Keratinocyte (primary cell): ENCODE results near the gene ZBTB14. TPM values are rescaled to one million over a fixed set of nuclear protein-coding genes. Genes with fewer than 3 reads are reported as not detected.

Source experiments
- DNase-seq: peaks from one replicate; pipeline ENCODE4 v3.0.0-alpha.2; 2011; ENCODE audit warnings: low read depth, missing footprints, low spot score
- FAIRE-seq: peaks from 2 replicates; lab custom pipeline; 2011; peaks lifted over from hg19 to GRCh38; lab: Jason Lieb, UNC
- H2AFZ ChIP-seq: 2 replicates; pipeline ENCODE4 v1.6.0; 2012; ENCODE audit warnings: low read length, control low read depth, inconsistent platforms; ENCODE audit not compliant: control insufficient read depth
- H3K27ac ChIP-seq: 2 replicates; pipeline ENCODE4 v1.5.1; 2011; ENCODE audit warnings: low read length; ENCODE audit not compliant: control insufficient read depth, insufficient read depth
- H3K27me3 ChIP-seq: 3 replicates; pipeline ENCODE4 v1.6.0; 2011; ENCODE audit warnings: low read length; ENCODE audit not compliant: control insufficient read depth, insufficient read depth; ENCODE audit errors: extremely low read depth
- H3K36me3 ChIP-seq, 2 experiments: 2 replicates in 1 of 2; 3 replicates in 1 of 2; pipeline ENCODE4 v1.5.1; 2011; ENCODE audit warnings: low read length in 2 of 2, mild to moderate bottlenecking in 1 of 2; ENCODE audit not compliant: control insufficient read depth in 2 of 2, insufficient read depth in 2 of 2; ENCODE audit errors: extremely low read depth in 1 of 2
- H3K4me1 ChIP-seq: 3 replicates; pipeline ENCODE4 v1.5.1; 2011; ENCODE audit warnings: low read length; ENCODE audit not compliant: control insufficient read depth, insufficient read depth; ENCODE audit errors: extremely low read depth
- H3K4me2 ChIP-seq: 3 replicates; pipeline ENCODE4 v1.6.0; 2011; ENCODE audit warnings: low read depth, low read length; ENCODE audit not compliant: control insufficient read depth, insufficient read depth; ENCODE audit errors: extremely low read depth
- H3K4me3 ChIP-seq, 3 experiments: fragments of 200-600 bp in 1 of 3; sonication (generic) in 1 of 3; 2 replicates in 2 of 3; 3 replicates in 1 of 3; pipeline ENCODE4 v1.5.1; 2011 to 2016; ENCODE audit warnings: low read length in 3 of 3, mild to moderate bottlenecking in 3 of 3, control low read depth in 2 of 3, inconsistent platforms in 1 of 3, low read depth in 1 of 3, mixed read lengths in 1 of 3, mixed run types in 1 of 3, moderate library complexity in 1 of 3; ENCODE audit not compliant: control insufficient read depth in 2 of 3, insufficient read depth in 2 of 3; ENCODE audit errors: extremely low read depth in 1 of 3
- H3K79me2 ChIP-seq: 2 replicates; pipeline ENCODE4 v1.6.0; 2012; ENCODE audit warnings: low read length; ENCODE audit not compliant: control insufficient read depth, insufficient read depth
- H3K9ac ChIP-seq: 3 replicates; pipeline ENCODE4 v1.6.0; 2011; ENCODE audit warnings: low read length; ENCODE audit not compliant: control insufficient read depth, insufficient read depth; ENCODE audit errors: extremely low read depth
- H3K9me1 ChIP-seq: 3 replicates; pipeline ENCODE4 v1.6.0; 2011; ENCODE audit warnings: low read length; ENCODE audit not compliant: control insufficient read depth, insufficient read depth; ENCODE audit errors: extremely low read depth
- H3K9me3 ChIP-seq: 2 replicates; pipeline ENCODE4 v1.5.1; 2012; ENCODE audit warnings: low read depth, low read length; ENCODE audit not compliant: control insufficient read depth
- H4K20me1 ChIP-seq: 3 replicates; pipeline ENCODE4 v1.6.0; 2011; ENCODE audit warnings: low read length; ENCODE audit not compliant: control insufficient read depth, insufficient read depth; ENCODE audit errors: extremely low read depth
- EZH2 ChIP-seq: IDR thresholded peaks from one replicate; pipeline ENCODE4 v1.6.1; 2012; ENCODE audit warnings: inconsistent platforms, mild to moderate bottlenecking, low read length, moderate library complexity
- dilution Hi-C: fragments of 300-500 bp; cut with MboI; formaldehyde crosslinking; loops from one replicate; pipeline ENCODE4 v1.7.0; 2020; ENCODE audit warnings: low sequenced_read_pairs; ENCODE audit not compliant: extremely low pct_ligation_motif_present
- polyA plus RNA-seq, 5 experiments: library from polyadenylated mRNA; depleted of rRNA in 3 of 5; stranded (reverse) in 3 of 5; stranded (forward) in 1 of 5; unstranded in 1 of 5; fragments of >200 nt; gene quantifications; 1 replicate in 1 of 5; 2 replicates in 3 of 5; 3 replicates in 1 of 5; pipeline versions ENCODE4 v1.2.1 to v1.2.3, GENCODE V29; 2011 to 2012; ENCODE audit warnings: missing spikeins in 2 of 5, low read depth in 1 of 5, low replicate concordance in 1 of 5
- TF ChIP-seq, protein P1 (sequence below), 3 experiments: IDR thresholded peaks in 1 of 3; conservative IDR thresholded peaks in 1 of 3; optimal IDR thresholded peaks in 1 of 3; 2 replicates in 2 of 3; 3 replicates in 1 of 3; pipeline versions ENCODE3 to v1.5.1; 2011; ENCODE audit warnings: low read length in 3 of 3, mild to moderate bottlenecking in 3 of 3, moderate library complexity in 2 of 3, control low read depth in 1 of 3, inconsistent platforms in 1 of 3; ENCODE audit not compliant: insufficient read depth in 2 of 3; ENCODE audit errors: extremely low read depth in 1 of 3

The ZBTB14 gene
- polyA plus RNA-seq, 1 donor (not counting 4 experiments of a cell fraction or from before 2014, with no cell fraction given): 9.1 TPM

DNA sequence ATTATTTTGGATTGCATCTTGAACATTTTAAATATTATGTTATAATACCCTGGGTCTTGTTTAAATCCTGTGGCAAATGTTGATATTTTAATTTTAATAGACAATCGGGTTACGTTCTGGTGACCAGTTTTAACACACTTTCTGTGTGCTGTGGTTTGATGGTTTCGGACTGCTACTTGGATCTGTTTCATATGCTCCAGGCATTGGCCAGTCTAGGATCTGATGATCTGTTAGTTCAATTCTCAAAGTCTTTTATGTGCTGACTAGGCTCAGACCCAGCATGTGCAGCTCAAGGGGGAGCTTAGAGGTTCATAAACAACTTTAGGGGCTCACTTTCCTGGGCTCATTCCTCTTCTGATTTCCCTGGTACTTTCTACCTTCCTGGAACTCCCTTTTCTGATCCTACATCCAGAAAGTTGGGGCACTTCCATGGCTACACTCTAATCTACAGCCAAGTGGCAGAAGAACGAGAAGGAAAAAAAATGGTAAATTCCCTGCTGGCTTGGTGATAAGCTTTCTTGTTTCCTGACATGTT is 5.0 kb upstream of the ZBTB14 start:
- Histone ChIP-seq H2AFZ (no peak overlapping the region), H3K36me3 (no peaks in the 10 kb centered on the region), H3K4me1 (no peaks in the 10 kb centered on the region), H3K9ac (no peak overlapping the region), H3K27ac (no peak overlapping the region), H4K20me1 (no peaks in the 10 kb centered on the region), H3K4me3 (no peak overlapping the region), H3K4me2 (no peak overlapping the region), H3K9me1 (no peaks in the 10 kb centered on the region), H3K9me3 (no peaks in the 10 kb centered on the region), H3K27me3 (peaks cover 9% of the 10 kb centered on the region), H3K79me2 (no peaks in the 10 kb centered on the region)
- TF ChIP-seq EZH2: no peak
- TF ChIP-seq, protein P1, sequence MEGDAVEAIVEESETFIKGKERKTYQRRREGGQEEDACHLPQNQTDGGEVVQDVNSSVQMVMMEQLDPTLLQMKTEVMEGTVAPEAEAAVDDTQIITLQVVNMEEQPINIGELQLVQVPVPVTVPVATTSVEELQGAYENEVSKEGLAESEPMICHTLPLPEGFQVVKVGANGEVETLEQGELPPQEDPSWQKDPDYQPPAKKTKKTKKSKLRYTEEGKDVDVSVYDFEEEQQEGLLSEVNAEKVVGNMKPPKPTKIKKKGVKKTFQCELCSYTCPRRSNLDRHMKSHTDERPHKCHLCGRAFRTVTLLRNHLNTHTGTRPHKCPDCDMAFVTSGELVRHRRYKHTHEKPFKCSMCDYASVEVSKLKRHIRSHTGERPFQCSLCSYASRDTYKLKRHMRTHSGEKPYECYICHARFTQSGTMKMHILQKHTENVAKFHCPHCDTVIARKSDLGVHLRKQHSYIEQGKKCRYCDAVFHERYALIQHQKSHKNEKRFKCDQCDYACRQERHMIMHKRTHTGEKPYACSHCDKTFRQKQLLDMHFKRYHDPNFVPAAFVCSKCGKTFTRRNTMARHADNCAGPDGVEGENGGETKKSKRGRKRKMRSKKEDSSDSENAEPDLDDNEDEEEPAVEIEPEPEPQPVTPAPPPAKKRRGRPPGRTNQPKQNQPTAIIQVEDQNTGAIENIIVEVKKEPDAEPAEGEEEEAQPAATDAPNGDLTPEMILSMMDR (optimal IDR thresholded peaks at IDR 0.05 in 1 of 3, IDR thresholded peaks at IDR 0.05 in 1 of 3, conservative IDR thresholded peaks at IDR 0.05 in 1 of 3; ENCODE audit: extremely low read depth in 1 of 3, insufficient read depth in 2 of 3, low read length in 3 of 3): no peak
- dilution Hi-C loops: no loop called here
- DNase-seq: no peak
- no peak for FAIRE-seq

DNA sequence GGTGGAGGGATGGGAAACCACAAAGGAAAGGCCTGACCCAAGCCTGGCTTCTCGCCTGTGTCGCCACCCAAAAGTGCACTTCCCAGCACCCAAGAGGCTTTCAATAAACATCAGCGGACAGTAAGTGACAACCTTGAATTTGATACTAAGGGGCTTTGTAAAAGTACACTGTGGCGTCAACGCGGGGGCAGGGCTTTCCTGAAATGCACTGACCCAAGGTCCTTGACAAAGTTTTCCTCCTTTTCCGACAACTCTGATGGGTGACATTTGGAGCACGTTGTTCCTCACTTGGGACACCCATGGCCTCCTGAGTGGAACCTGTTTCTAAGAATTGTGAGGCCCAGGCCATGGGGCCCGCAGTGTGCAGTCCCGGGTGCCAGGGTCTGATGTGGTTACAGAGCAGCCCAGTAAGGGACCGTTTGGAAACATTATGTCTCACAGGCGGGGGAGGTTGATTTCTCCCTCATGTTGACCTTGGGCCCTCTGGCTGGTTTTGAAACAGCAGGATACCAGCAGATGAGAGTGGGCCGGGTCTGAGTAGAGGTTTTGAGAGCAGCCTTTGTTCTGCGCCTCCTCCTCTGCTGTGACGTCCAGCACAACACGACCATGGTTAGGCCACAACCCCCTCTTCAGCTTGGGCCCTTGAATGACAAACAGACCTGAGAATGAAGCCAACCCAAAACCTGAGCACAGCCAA is 2.8 kb upstream of the ZBTB14 start:
- Histone ChIP-seq H3K4me1 (peaks cover 3% of the 10 kb centered on the region), H3K4me3 (no peak overlapping the region), H3K79me2 (no peaks in the 10 kb centered on the region), H4K20me1 (no peaks in the 10 kb centered on the region), H3K9me1 (no peaks in the 10 kb centered on the region), H3K4me2 (no peak overlapping the region), H3K36me3 (no peaks in the 10 kb centered on the region), H3K27me3 (peaks cover 9% of the 10 kb centered on the region), H2AFZ (no peak overlapping the region), H3K9me3 (no peaks in the 10 kb centered on the region), H3K9ac (no peak overlapping the region), H3K27ac (no peak overlapping the region)
- FAIRE-seq: no peak
- no peak for TF ChIP-seq EZH2
- TF ChIP-seq, protein P1 (optimal IDR thresholded peaks at IDR 0.05 in 1 of 3, IDR thresholded peaks at IDR 0.05 in 1 of 3, conservative IDR thresholded peaks at IDR 0.05 in 1 of 3; ENCODE audit: extremely low read depth in 1 of 3, insufficient read depth in 2 of 3, low read length in 3 of 3): no peak
- no peak for DNase-seq
- dilution Hi-C loops: no loop called here
